ENCODE data around the gene KLRC4. TPM values are rescaled to one million over a fixed set of nuclear protein-coding genes. Genes with fewer than 3 reads are reported as not detected.
"Not testable (repeated sequence)": the region's sequence is repeated elsewhere in the genome, so short reads cannot be mapped to it uniquely, and the experiment has no call there.

The KLRC4 gene
- total RNA-seq, 1 experiment from 2014 or later = 2.1 TPM

DNA sequence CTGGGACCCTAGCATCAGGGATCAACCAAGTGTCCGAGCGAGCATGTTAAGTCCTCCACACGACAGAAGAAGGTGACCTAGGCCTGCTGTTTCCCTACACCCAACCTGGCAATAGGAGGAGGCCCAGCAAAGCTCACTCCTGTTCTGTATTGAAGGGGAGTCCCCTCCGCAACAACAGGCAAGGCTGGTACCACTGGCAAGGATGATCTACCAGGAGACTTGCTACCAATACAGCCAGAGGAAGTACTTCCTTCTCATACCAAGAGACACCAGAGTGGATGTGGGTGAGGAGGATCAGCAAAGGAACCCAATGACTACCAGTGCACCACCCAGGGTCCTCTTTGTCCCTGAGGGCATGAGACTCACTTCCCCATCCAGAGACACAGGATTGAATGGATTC is 38.7 kb upstream of the KLRC4 start:
- H2AFZ ChIP-seq (ENCODE audit: low read depth, low read length, poor library complexity, severe bottlenecking) = no peak overlapping the region
- ChIA-PET CTCF (no interaction called here), POLR2A (no interaction called here), RAD21 (ENCODE audit: low non-redundant PET in 1 of 2, low total read pairs in 2 of 2, uncharacterized antibody in 2 of 2, unreplicated experiment in 2 of 2) (no interaction called here)
- no peak overlapping the region for H3K27ac ChIP-seq (ENCODE audit: low read depth, low read length)
- no peaks in the 10 kb centered on the region for H3K27me3 ChIP-seq (ENCODE audit: insufficient read depth, low read length)
- H3K79me2 ChIP-seq (ENCODE audit: insufficient read depth, low read length) = no peaks in the 10 kb centered on the region
- no peak for DNase-seq (ENCODE audit: low read depth, low spot score)
- no peaks in the 10 kb centered on the region for H3K9me2 ChIP-seq (ENCODE audit: insufficient read depth)
- intact Hi-C loops (cut with micrococcal nuclease) = no loop called here
- H3K9me3 ChIP-seq (ENCODE audit: control insufficient read depth in 1 of 2, insufficient read depth in 1 of 2, low read depth in 1 of 2, low read length in 2 of 2) = no peaks in the 10 kb centered on the region
- no peaks in the 10 kb centered on the region for H4K20me1 ChIP-seq (ENCODE audit: insufficient read depth)
- no peaks in the 10 kb centered on the region for H3K36me3 ChIP-seq (ENCODE audit: control insufficient read depth in 1 of 2, insufficient read depth in 2 of 2, low read length in 2 of 2)
- no peaks in the 10 kb centered on the region for H3K4me1 ChIP-seq (ENCODE audit: control insufficient read depth in 1 of 2, insufficient read depth in 2 of 2, low read length in 2 of 2)
- no peak for ATAC-seq
- no TSS peak for BruUV-seq (replicated peaks)
- no peak overlapping the region for H3K4me3 ChIP-seq (replicated peaks in 1 of 2; ENCODE audit: low read depth in 1 of 2, low read length in 2 of 2)
- no peak overlapping the region for H3K9ac ChIP-seq (ENCODE audit: low read length)
- TF ChIP-seq EZH2 (IDR thresholded peaks at IDR 0.05) (no peak), JUND (IDR thresholded peaks at IDR 0.05) (no peak), FOSL1 (IDR thresholded peaks at IDR 0.05; ENCODE audit: low read depth) (no peak), SRF (IDR thresholded peaks at IDR 0.05; ENCODE audit: low read depth) (no peak)
- TF ChIP-seq, protein P1, sequence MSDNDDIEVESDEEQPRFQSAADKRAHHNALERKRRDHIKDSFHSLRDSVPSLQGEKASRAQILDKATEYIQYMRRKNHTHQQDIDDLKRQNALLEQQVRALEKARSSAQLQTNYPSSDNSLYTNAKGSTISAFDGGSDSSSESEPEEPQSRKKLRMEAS (IDR thresholded peaks at IDR 0.05) = no peak
- no peak overlapping the region for H3K4me2 ChIP-seq (ENCODE audit: low read length)

DNA sequence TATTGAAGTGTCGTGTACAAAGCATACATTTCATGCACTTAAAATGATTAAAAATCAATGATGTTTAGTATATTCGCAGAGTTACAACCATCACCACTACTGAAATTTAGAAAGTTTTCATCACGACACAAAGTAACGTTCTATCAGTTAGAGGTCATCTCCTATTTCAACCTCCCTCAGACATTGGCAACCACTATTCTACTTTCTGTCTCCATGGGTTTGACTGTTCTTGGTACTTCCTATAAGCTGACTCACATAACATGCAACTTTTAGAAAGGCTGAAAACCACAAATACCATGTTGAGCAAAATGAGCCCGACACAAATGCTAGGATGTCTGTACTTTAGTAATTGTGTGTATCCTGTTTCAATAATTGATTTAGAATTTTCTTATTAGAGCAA is 36.5 kb upstream of the KLRC4 start:
- H3K4me2 ChIP-seq (ENCODE audit: low read length); H3K27me3 ChIP-seq (ENCODE audit: insufficient read depth, low read length); DNase-seq (ENCODE audit: low read depth, low spot score); H3K9me2 ChIP-seq (ENCODE audit: insufficient read depth); POLR2A ChIA-PET; H3K4me3 ChIP-seq (replicated peaks in 1 of 2; ENCODE audit: low read depth in 1 of 2, low read length in 2 of 2); H3K36me3 ChIP-seq (ENCODE audit: control insufficient read depth in 1 of 2, insufficient read depth in 2 of 2, low read length in 2 of 2); RAD21 ChIA-PET (ENCODE audit: low non-redundant PET in 1 of 2, low total read pairs in 2 of 2, uncharacterized antibody in 2 of 2, unreplicated experiment in 2 of 2); H3K9me3 ChIP-seq (ENCODE audit: control insufficient read depth in 1 of 2, insufficient read depth in 1 of 2, low read depth in 1 of 2, low read length in 2 of 2); CTCF ChIA-PET; H4K20me1 ChIP-seq (ENCODE audit: insufficient read depth); H3K27ac ChIP-seq (ENCODE audit: low read depth, low read length); H2AFZ ChIP-seq (ENCODE audit: low read depth, low read length, poor library complexity, severe bottlenecking); H3K4me1 ChIP-seq (ENCODE audit: control insufficient read depth in 1 of 2, insufficient read depth in 2 of 2, low read length in 2 of 2); H3K79me2 ChIP-seq (ENCODE audit: insufficient read depth, low read length); BruUV-seq (replicated peaks); H3K9ac ChIP-seq (ENCODE audit: low read length); intact Hi-C loops (cut with micrococcal nuclease); ATAC-seq: not testable (repeated sequence)

DNA sequence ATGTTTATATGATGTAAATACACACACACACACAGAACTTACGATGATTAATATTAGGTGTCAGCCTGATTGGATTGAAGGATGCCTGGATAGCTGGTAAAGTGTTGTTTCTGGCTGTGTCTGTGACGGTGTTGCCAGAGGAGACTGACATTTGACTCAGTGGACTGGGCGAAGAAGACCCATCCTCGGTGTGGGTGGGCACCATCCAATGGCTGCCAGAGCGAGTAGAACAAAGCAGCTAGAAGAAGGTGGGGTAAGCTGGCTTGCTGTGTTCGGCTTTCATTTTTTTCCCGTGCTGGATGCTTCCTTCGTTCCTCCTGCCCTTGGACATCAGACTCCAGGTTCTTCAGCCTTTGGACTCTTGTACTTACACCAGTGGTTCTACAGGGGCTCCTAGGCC is 31.6 kb upstream of the KLRC4 start:
- H3K4me2 ChIP-seq (ENCODE audit: low read length); H3K79me2 ChIP-seq (ENCODE audit: insufficient read depth, low read length); CTCF ChIA-PET; H4K20me1 ChIP-seq (ENCODE audit: insufficient read depth); RAD21 ChIA-PET (ENCODE audit: low non-redundant PET in 1 of 2, low total read pairs in 2 of 2, uncharacterized antibody in 2 of 2, unreplicated experiment in 2 of 2); BruUV-seq (replicated peaks); ATAC-seq; intact Hi-C loops (cut with micrococcal nuclease); H3K27me3 ChIP-seq (ENCODE audit: insufficient read depth, low read length); H3K9me2 ChIP-seq (ENCODE audit: insufficient read depth); H3K36me3 ChIP-seq (ENCODE audit: control insufficient read depth in 1 of 2, insufficient read depth in 2 of 2, low read length in 2 of 2); H2AFZ ChIP-seq (ENCODE audit: low read depth, low read length, poor library complexity, severe bottlenecking); H3K4me3 ChIP-seq (replicated peaks in 1 of 2; ENCODE audit: low read depth in 1 of 2, low read length in 2 of 2); H3K9me3 ChIP-seq (ENCODE audit: control insufficient read depth in 1 of 2, insufficient read depth in 1 of 2, low read depth in 1 of 2, low read length in 2 of 2); H3K4me1 ChIP-seq (ENCODE audit: control insufficient read depth in 1 of 2, insufficient read depth in 2 of 2, low read length in 2 of 2); DNase-seq (ENCODE audit: low read depth, low spot score); H3K9ac ChIP-seq (ENCODE audit: low read length): not testable (repeated sequence)
- peak overlapping the region; percentile 26; the same call in 1 of the 2 replicates for H3K27ac ChIP-seq (ENCODE audit: low read depth, low read length)
- POLR2A ChIA-PET = interaction anchor here (1.1 kb wide), 1 partner anchor 15 kb away, joined by 3 read pairs; no protein-coding TSS in a partner anchor

DNA sequence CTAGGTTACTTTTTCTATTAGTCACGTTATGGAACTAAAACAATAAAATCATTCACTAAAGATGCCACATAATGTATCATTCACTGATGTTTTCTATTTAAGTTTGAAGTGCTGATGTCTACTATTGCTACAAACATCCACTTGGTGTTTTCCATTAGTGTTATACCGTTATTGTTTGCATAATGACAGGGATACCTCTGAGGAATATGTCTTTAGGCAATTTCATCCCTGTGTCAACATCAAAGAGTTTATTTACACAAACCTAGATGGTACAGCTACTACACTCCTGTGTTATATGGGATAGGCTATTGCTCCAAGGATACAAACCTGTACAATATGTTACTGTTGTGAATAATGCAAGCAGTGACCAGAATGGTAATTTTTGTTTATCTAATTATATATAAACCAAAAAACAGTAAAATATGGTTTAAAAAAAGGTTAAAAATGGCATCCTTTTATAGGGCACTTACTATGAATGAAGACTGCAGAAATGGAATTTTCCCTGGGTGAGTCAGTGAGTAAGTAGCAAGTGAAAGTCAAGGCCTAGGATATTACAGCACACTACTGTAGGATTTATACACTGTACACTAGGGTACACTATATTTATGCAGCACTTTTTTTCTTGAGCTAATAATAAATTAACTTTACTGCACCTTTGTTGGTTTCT is 30.2 kb upstream of the KLRC4 start:
- peak overlapping the region; percentile 56; the same call in 1 of the 2 replicates for H3K27ac ChIP-seq (ENCODE audit: low read depth, low read length)

More for the DNA sequence above, 30.2 kb upstream of the KLRC4 start:
- intact Hi-C loops (cut with micrococcal nuclease); BruUV-seq (replicated peaks); CTCF ChIA-PET; H2AFZ ChIP-seq (ENCODE audit: low read depth, low read length, poor library complexity, severe bottlenecking); H3K27me3 ChIP-seq (ENCODE audit: insufficient read depth, low read length); H3K4me2 ChIP-seq (ENCODE audit: low read length); H3K36me3 ChIP-seq (ENCODE audit: control insufficient read depth in 1 of 2, insufficient read depth in 2 of 2, low read length in 2 of 2); H3K9me3 ChIP-seq (ENCODE audit: control insufficient read depth in 1 of 2, insufficient read depth in 1 of 2, low read depth in 1 of 2, low read length in 2 of 2); H3K9me2 ChIP-seq (ENCODE audit: insufficient read depth); H3K9ac ChIP-seq (ENCODE audit: low read length); H3K4me3 ChIP-seq (replicated peaks in 1 of 2; ENCODE audit: low read depth in 1 of 2, low read length in 2 of 2); H4K20me1 ChIP-seq (ENCODE audit: insufficient read depth); POLR2A ChIA-PET; DNase-seq (ENCODE audit: low read depth, low spot score); H3K79me2 ChIP-seq (ENCODE audit: insufficient read depth, low read length); RAD21 ChIA-PET (ENCODE audit: low non-redundant PET in 1 of 2, low total read pairs in 2 of 2, uncharacterized antibody in 2 of 2, unreplicated experiment in 2 of 2): not testable (repeated sequence)
- ATAC-seq = peak; percentile 48
- peaks cover 6 to 13% of the 10 kb centered on the region in 2 experiments; a peak in 2 of 4 replicates for H3K4me1 ChIP-seq (ENCODE audit: control insufficient read depth in 1 of 2, insufficient read depth in 2 of 2, low read length in 2 of 2)

Data from HCT116 (cell line).